ENCODE results near the gene ERICH2.

ERICH2 gene

GRCh38 chr2:170842785-170843184, 72.6 kb downstream of the ERICH2 start:
- no peak for DNase-seq

- DNase-seq: no peak
Observed at GRCh38 chr2:170843656-170844055, 73.5 kb downstream of the ERICH2 start.

GRCh38 chr2:170845343-170845742, 75.2 kb downstream of the ERICH2 start:
- DNase-seq: no peak

GRCh38 chr2:170846314-170846713, 76.1 kb downstream of the ERICH2 start:
- no peak for DNase-seq

GRCh38 chr2:170847716-170848115, 77.5 kb downstream of the ERICH2 start:
- DNase-seq: no peak
